Ureter (tissue), 1 donor: ENCODE results near the gene CACNA1C. TPM values are rescaled to one million over a fixed set of nuclear protein-coding genes. Genes with fewer than 3 reads are reported as not detected.

Source experiments
- DNase-seq: peaks from one replicate; pipeline ENCODE4 v3.0.0-alpha.2; 2020; ENCODE audit warnings: low spot score
- total RNA-seq: library from RNA; stranded (reverse); gene quantifications from one replicate; pipeline ENCODE4 v1.2.4, GENCODE V29; 2023
- donor health status: DM: yes; HTN: yes; CAD: no.

The CACNA1C gene
- total RNA-seq, 1 donor from 2014 or later = 30.1 TPM

DNA sequence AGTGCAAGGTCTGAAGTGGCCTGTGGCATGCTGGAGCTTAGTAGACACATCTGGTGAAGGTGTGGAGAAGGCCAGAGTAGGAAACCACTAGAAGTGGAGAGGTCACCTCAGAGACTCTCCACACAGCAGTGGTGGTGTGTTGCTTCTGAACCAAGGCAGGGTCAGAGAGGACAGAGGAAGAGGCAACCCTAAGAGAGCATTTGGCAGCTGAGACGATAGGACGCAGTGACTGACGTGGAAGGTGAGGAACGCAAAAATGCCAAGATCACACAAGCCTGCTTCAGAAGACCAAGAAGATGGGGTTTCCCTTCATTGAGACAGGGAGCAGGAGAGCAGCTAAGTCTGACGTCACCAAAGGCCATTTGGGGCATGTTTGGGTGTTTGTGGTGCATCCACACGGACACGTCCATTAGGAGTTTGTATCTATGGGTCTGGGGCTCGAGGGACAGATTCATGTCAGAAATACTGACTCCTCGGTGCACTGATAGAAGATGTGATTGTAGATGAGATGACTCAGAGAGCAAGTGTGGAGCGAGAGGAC is 338.1 kb downstream of the CACNA1C start:
- no peak for DNase-seq

DNA sequence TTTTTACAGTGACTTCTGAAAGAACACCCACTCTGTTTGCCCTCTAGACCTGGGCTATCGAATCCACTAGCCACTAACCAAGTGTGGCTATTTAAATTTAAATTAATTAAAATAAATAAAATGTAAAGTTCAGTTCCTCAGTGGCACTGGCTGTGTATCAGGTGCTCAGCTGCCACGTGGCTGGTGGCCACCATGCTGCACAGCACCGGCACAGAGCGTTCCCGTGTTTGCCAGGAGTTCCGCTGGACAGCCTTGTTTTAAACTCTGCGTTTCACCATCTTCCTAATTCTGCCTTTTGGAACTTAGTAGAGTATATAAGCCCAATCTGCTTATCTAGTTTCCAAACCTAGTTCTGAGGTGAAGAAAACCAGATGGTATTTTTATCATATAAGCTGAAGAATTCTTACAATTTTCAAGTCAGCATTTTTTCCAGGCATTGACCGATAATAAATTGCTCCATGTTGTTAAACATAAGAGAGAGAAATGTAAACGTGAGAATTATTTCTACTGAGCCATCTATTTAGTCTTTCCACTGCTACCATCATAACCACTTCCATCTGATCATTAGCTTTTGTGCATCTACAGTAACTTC is 339.0 kb downstream of the CACNA1C start:
- DNase-seq = no peak

DNA sequence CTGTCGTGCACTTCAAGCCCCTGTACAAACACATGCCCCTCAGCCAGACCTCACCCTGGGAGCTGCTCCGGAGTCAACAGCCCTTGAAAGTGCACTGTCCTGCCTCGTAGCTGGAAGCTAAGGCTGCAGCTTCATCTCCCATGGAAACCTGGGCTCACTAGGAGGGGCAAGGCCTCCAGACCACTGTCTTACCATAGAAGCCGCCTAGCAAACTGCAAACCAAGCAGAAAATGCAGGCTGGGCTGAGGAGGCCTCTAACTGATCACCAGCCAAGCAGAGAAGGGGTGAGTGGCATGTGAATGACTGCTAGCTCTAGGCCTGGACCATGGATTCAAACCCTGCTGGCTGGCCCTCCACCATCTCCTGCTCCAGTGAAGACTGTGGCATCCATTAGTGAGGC is 340.2 kb downstream of the CACNA1C start:
- no peak for DNase-seq

DNA sequence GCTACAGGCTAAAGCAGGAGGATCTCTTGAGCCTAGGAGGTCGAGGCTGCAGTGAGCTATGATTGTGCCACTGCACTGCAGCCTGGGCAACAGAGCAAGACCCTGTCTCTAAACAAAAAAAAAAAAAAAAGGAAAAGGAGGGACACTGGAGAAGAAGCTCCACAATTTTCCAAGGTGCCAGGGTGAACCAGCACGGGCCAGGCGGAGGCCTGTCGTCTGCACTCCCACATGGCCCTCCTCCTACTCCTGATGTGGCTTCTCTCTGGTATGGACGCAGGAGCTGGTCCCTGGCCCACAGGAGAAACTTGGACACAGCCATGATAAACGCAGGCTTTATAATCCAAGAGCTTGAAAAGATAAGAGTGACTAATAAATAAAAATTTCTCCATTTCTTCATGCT is 341.2 kb downstream of the CACNA1C start:
- DNase-seq = no peak

DNA sequence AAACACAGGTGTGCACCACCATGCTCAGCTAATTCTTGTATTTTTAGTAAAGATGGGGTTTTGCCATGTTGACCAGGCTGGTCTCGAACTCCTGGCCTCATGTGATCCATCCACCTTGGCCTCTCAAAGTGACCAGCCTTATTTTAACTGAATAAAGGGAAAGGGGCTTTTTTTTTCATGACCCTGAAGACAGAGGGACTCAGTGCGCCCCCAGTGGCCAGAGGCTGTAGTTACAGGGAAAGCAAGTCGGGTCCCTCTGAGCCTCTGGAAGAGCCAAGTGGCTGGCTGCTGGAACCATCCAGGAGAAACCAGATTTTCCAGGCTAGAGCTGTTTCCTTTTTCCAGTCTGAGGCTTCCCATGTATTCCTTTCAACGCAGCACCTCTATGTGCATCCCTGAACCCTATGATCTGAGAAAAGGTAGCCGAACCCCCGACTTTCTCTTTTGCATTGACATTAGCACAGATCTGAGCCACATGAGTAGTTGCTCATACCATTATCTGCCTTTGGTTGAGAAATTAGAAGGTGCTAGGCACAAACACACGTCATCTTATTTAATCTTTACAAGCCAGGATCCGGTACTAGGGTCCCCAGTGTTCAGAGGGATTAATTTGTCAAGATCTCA is 342.7 kb downstream of the CACNA1C start:
- DNase-seq = peak; percentile 51

DNA sequence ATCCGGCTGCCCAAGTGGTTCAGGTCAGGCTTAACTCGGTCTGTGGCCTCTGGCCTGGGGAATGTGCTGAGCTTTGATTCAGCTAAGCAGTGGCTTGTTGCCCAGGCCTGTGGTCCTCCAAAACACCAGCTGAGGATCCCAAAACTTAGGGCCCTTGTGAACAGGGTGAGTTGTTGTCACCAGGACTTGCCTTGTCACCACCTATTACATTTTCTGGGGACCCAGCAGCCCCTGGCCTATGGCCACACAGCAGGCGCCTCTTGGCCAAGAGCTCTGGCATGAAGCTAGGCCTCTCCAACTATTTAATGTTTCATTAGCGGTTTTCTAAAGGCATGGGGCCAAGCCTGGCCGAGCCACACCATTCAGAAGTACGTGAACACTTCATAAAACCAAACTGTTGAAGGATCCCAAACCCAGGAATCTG is 343.7 kb downstream of the CACNA1C start:
- DNase-seq = peak; percentile 66

DNA sequence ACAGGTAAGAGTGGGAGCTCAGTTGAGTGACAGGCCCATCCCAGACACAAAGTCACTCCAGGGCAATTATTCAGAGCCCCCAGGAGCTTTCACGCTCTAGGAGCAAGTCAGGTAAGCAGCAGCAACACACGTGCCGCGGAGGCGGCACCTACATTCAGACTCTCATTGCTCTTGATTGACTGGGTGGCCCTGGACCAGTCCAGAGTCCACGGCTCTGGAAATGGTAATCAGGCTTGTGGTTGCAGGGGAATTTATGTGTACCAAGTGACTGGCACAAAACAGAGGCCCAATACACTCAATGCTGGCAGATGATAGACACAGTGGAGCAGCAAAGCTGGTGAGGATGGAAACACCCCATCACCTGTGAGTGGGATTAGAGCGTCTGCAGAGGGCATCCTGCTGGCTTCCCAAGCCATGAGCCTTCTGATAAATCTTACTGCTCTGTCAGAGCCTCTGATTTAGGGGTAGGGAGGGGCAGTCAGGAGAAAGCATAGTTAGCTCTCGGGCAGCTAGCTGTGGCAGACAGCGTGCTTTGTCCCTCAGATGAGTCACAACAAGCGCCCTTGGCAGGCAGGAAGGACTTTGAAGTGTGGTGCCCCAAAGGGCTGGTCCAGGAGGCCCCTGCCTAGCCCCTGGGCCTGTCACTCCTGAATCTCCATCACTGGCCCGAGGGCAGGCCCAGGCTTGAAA is 344.7 kb downstream of the CACNA1C start:
- DNase-seq = no peak

DNA sequence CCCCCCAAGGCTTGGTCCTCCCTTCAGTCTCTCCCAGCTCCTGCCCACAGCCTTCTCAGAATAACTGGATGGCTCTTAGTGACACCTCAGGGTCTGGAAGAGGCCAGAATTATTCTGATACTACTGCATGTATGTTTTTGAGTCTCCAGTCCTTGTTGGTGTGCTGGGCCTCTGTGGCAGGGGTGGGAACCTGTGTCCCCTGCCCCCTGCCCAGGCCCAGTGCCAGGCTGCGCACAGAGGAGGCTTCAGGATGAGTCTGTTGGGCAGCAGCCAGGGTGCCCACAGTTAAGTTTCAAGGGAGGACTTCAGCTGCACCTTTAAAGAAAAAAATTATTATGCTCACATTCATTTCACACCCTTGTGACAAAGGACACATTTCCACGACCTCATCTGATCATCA is 348.3 kb downstream of the CACNA1C start:
- DNase-seq = no peak

DNA sequence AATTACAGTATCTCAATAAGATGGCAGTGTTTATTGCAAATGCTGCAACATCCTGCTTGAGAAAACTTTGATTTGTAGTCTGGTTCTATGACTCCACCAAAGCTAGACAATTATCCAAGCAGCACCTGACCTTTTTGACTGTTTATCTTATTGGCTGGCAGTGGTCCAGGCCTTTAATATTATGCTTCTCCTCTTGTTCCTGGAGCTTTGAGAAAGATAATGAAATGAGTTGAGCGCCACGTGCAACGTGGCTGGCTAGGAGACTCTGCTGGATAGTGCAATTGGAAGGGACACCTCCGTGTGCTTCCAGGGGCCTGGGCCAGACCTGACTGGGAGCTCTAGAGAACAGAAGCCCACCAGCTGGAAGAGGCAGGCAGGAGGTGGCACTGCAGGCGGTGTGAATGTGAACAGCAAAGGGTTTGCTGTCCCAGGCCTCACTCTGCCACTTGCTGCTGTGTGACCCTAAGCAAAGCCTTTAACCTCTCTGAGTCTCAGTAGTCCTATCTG is 349.3 kb downstream of the CACNA1C start:
- no peak for DNase-seq

DNA sequence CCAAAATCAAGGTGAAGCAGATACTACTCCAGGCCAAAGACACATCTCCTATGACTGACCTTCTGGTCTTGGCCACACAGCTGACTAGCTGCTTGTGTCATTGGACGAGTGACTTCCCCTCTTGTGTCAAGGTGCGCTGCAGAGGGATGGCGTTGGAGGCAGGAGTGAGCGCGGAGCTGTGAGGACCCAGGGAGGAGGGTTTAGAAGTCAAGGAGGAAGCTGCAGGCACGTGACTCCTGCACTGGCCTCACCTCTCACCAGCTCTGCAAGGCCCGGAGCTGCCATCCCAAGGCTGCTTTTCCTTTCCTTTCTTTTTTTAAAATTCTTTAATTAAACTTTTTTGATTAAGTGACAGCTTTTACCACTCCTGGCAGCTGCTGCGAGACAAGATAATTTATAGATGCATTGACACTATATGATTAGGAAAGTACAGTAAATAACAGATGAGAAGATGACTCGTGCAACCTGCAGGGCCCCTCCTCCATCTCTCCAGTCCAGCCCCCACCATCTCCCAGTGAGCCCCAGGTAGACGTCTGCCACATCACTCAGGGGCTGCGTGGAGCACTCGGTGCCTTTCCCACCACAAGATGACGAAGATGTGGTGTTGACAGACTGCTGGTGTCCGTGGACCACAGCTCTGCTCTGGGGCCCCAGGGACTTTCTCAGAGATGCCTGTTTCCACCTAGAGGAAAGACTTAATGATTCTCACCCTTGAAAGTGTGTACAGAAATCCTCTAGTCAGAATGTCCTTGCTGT is 350.6 kb downstream of the CACNA1C start:
- DNase-seq = no peak

DNA sequence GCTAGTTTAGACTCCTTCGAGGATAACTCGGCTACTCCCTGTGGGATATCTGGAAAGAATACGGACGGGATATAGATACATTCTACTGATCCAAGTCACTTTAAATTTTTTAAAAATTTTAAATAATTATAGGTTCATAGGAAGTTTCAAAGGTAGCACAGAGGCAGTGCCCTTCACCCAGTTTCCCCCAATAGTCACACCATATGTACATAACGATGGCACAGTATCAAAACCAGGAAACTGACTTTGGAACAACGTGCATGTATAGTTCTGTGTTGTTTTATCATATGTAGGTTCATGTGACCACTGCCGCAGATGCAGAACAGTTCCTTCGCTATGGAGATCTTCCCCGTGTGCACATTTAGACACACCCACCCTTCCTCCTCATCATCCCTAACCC is 352.3 kb downstream of the CACNA1C start:
- no peak for DNase-seq

DNA sequence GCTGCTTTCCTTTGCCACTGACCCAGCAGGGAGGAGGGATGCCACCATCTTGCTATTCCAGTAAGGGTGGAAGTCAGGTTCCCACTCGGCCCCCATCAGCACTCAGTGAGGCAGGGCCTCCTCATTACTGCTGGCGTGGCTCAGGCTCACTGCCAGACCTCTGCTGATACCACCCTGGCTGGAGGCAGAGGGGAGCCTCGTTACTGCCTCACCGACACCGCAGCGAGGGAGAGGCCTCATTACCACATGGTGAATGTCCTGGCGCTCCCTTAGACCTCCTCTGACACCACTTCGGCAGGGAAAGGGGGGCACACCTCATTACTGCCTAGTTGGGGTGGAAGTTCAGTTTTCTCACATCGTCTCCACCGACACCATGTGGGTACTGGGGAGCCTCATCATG is 354.1 kb downstream of the CACNA1C start:
- no peak for DNase-seq

DNA sequence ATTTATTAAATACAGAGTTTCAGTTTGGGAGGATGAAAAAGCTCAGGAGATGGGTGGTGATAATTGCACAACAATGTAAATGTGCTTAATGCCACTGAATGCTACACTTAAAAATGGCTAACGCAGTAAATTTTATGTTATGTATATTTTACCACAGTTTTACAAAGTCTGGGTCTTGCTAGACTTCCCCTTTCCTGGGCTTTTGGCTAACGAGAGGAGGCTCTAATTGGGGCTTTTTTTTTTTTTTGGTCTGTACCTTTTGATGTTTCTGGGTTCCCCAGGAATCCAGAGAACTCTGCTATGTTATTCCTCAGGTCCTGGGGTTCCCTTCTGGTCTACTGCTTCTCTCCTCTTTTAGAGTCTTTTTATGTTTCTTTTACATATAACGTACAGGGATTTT is 355.5 kb downstream of the CACNA1C start:
- no peak for DNase-seq

DNA sequence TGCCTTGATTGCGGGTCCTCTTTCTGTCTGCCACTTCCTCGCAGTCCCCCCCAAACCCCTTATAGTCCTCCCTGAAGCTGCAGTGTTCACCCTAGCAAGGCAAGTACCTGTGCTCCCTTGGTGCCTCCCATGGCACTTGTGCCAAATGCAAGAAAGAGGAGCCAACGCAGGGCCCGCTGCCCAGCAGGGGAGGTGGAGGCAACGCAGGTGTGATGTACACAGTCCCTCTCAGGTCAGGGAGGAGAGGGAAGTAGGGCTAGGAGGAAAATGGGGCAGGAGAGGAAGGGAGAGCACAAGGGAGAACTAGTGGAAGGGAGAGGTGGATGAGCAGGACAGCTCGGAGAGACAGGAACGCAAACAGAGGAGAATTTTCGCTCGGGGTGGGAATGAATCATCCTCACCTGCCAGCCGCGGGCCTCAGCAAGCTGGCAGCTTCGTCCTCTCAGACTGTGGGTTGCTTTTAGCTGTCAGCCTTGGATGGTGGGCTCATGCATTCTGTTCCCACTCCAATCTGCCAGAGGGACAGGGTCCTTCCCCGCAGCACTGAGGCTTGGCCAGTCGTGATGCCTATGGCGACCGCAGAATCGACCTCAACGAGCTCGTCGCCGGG is 357.0 kb downstream of the CACNA1C start:
- DNase-seq = no peak

DNA sequence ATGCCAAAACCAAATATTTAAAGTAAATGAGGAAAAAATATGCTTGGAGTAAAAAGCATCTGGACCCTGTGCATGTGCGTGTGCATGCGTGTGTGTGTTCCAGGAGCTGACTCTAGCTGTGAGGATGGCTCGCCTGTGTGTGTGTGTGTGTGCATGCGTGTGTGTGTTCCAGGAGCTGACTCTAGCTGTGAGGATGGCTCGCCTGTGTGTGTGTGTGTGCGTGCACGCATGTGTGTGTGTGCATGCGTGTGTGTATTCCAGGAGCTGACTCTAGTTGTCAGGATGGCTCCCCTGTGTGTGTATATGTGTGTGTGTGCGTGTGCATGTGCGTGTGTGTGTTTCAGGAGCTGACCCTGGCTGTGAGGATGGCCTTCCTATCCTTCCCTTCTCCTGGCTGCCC is 357.7 kb downstream of the CACNA1C start:
- DNase-seq = no peak

DNA sequence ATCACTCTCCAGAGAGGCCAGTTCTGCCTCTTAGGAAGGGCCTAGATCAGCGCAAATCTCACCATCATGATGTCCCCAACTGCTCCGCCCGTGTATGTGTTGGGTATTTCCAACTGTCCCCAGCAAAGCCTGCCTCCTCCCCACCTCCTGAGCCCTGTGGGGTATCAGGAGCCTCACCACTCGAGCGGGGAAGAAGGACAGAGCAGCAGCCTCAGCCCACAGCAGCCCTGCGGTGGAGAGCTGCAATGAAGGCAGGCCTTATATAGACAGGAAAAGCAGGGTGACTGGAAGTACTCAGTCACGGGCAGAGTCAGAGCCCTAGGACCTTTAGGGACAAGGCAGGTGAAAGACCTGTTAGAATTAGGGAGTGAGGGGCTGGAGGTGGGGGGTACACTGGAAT is 358.2 kb downstream of the CACNA1C start:
- no peak for DNase-seq

DNA sequence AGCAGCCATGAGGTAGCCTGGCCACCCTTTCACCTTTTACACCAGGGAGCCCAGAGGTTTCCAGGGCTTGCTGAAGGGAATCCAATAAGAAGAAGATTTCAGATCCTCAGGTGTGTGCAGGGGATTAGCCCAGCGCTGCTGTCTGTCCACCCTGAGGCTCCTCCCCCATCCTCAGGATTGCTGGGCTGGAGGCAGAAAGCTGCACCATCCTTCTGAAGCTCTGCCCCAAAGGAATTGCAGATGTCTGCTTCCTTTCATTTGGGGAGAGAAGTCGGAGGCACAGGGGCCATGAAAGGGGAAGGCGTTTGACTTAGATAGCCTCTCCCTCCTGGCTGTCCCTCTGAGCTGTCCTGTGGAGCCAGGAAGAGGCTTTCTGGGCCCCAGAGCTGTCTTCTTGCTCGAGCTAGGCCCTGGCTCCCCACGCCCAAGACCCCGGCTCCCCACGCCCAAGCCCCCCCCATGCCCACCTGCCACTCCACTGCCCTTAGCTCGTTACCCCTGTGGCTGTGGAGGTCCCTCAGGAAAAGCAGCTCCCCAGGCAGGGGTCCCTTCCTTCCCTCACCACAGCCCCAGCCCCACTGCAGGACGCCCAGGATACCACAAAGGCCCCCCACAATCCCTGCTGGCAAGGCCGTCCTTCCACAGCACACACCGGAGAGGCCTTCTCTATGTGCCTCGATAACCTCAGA is 359.0 kb downstream of the CACNA1C start:
- DNase-seq = no peak

DNA sequence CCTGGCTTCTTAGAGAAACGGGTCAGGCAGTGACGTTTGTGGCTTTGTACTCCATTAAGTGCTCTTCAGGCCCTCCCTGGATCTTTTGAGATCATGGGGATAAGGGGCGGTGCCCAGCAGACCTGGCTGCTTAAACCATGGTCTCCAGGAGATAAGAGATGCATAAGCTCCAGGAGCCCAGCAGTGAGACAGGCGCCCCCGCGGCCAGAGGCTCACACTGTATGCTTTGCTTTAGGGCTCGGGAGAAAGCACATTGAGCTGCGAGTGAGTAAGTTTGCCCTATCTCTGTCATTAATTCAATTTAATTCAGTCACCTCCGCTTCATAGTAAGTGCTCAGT is 359.5 kb downstream of the CACNA1C start:
- no peak for DNase-seq

DNA sequence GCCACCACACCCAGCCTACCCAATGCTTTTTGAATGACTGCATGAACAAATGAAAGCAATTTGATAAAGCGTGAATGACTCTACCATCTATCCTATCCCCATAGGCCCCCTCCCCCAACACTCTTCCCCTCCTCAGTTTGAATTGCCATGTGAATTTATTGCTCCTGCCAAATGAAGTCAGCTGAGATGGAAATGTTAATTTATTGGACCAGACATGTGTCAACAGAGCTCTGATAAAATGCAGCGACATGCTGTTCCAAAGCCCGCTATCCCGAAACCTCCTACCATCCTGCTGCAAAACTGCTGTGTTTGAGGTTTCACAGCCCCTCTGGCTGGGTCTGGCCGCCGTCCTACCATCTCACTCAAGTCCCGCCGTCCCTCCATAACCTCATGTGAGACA is 360.5 kb downstream of the CACNA1C start:
- DNase-seq = no peak

DNA sequence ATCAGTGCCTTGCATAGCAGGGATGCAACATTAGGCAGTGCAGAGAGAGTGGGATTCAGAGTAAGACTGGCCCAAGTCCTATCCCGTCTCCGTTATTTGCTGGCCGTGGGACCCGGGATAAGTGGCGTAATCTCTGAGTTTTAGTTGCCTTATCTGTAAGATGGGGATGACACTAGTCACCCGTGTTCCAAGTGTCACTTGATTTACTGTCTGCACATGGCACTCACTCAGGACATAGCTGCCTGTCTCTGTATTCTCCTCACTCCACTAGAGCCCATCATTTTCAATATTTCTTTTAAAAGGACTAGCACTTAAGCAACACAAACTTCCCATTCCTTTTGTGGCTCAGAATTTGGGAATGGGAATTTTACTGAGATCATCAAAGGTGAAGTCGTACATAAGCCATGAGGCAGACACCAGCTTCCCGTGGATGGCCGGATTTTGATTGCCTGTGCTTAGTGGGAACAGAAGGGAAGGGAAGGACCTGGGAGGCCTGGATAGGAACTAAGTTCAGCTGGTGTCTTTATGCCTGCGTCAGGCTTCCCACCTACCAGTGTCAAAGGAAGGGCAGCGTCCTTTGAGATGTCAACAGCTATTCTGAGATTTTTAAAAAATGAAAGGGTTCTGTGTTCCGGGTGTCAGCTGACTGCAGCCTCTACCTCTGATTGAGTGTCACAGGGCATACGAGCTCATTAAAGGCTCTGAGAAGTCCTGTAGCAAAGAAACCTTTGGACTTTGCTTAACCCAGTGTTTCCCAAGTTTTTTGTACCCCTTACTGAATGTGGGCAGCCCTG is 361.4 kb downstream of the CACNA1C start:
- no peak for DNase-seq
